Heart left ventricle (tissue), 16 donors: ENCODE results near the gene TDP2. TPM values are rescaled to one million over a fixed set of nuclear protein-coding genes. Genes with fewer than 3 reads are reported as not detected.

ENCODE experiments used
- ATAC-seq, 4 donors: fragments of 200-7000 bp; cut with Tn5 transposase; one replicate each; pipeline ENCODE4 v1.9.1; 2020 to 2022; ENCODE audit warnings: moderate library complexity in 4 of 4, mild to moderate bottlenecking in 3 of 4, moderate number of reproducible peaks in 1 of 4
- DNase-seq, 5 donors: peaks; one replicate each; pipeline ENCODE4 v3.0.0-alpha.2; 2020
- H3K27ac ChIP-seq, 12 donors: fragments of 200-600 bp; sonication (generic) in 4 of 12; one replicate each; pipeline versions ENCODE4 v1.5.0 to v1.8.0; 2016 to 2022; ENCODE audit warnings: mild to moderate bottlenecking in 2 of 12
- H3K27me3 ChIP-seq, 9 donors: fragments of 200-600 bp; sonication (generic) in 2 of 9; one replicate each; pipeline versions ENCODE4 v1.5.1 to v1.8.0; 2016 to 2022; ENCODE audit warnings: mild to moderate bottlenecking in 3 of 9
- H3K36me3 ChIP-seq, 9 donors: fragments of 200-600 bp; sonication (generic) in 2 of 9; one replicate each; pipeline versions ENCODE4 v1.5.0 to v1.8.0; 2018 to 2022; ENCODE audit warnings: mild to moderate bottlenecking in 2 of 9
- H3K4me1 ChIP-seq, 12 donors: fragments of 200-600 bp; sonication (generic) in 4 of 12; one replicate each; pipeline versions ENCODE4 v1.5.0 to v1.8.0; 2016 to 2022; ENCODE audit warnings: mild to moderate bottlenecking in 3 of 12
- H3K4me3 ChIP-seq, 12 donors: fragments of 200-600 bp; sonication (generic) in 4 of 12; one replicate each; pipeline versions ENCODE4 v1.5.0 to v1.8.0; 2017 to 2022; ENCODE audit warnings: mild to moderate bottlenecking in 9 of 12, moderate library complexity in 4 of 12
- H3K9me3 ChIP-seq, 12 donors: fragments of 200-600 bp; sonication (generic) in 4 of 12; one replicate each; pipeline versions ENCODE4 v1.5.0 to v1.8.0; 2016 to 2022; ENCODE audit warnings: mild to moderate bottlenecking in 1 of 12
- CTCF ChIP-seq, 12 donors: fragments of 200-600 bp; sonication (generic) in 4 of 12; IDR thresholded peaks; one replicate each; pipeline versions ENCODE4 v1.5.0 to v1.8.0; 2018 to 2022; ENCODE audit warnings: antibody characterized with exemption in 12 of 12, mild to moderate bottlenecking in 5 of 12
- POLR2A ChIP-seq, 2 donors: fragments of 450-650 bp; IDR thresholded peaks; one replicate each; pipeline ENCODE4 v1.6.1; 2017; ENCODE audit warnings: antibody characterized with exemption in 2 of 2, mild to moderate bottlenecking in 2 of 2, moderate library complexity in 2 of 2
- WGBS, 4 donors: extraction: QIAGEN DNeasy Blood & Tissue Kit in 2 of 4; methylation state at CpG; one replicate each; pipeline versions ENCODE4 v1.1.5 to v1.1.7; 2013 to 2018; 5-methylcytosine and 5-hydroxymethylcytosine counted together
- intact Hi-C, 10 donors: fragments of 100-400 bp; cut with DNase I; formaldehyde crosslinking; loops; one replicate each; pipeline versions ENCODE4 v1.11.1 to v1.14.2; 2022
- polyA plus RNA-seq, 2 donors: library from polyadenylated mRNA; stranded (reverse); fragments of 200-250 nt; gene quantifications; one replicate each; pipeline ENCODE4 v1.2.3, GENCODE V29; 2013
- total RNA-seq, 9 donors: library from RNA; depleted of rRNA in 2 of 9; stranded (reverse); fragments of >200 nt in 2 of 9; fragmentation: NEBNext Ultra II Directional in 3 of 9; extraction: Animal tissue kit (Norgen Biotek cat#: 25700) in 3 of 9; gene quantifications; one replicate each; pipeline versions ENCODE4 v1.1.0 to v1.2.4, GENCODE V29; 2016 to 2023
- donor health status: ischemic (EF 13 %, LVEDD 7.1; RV severe dilation, severe dysfunction).
- donor health status: healthy with polysubstance abuse.
- donor health status: DM: no; HTN: yes; CAD: no.
- donor health status: DM: no; HTN: no; CAD: no.
- donor health status: ischemic (EF 25% LVEDD 6.9; RV normal size, moderate dysfunction).
- donor health status: ischemic (EF 25% LVEDD 5.7; RV mildly dilated, moderate dysfunction).
- donor health status: healthy.
- donor health status: DM: yes; HTN: yes; CAD: no.
- donor health status: ischemic (EF 35%, LVEDD 5.7; RV mildly dilated, moderate dysfunction).
- donor health status: nonischemic (EF 11% LVEDD 7.7; RV severe dilation, severe dysfunction).
- donor health status: DM: yes; HTN: yes; CAD: no.
- donor health status: PGD.
- donor health status: ischemic (EF 29% LVEDD 5.4; RV normal size, mild dysfunction).
- donor health status: nonischemic (EF 23%, LVEDD 6.1; RV moderate dilation, normal function).

TDP2 gene
- total and polyA plus RNA-seq, 11 donors, result 14.0 to 35.8 (median 25.1) TPM

DNA sequence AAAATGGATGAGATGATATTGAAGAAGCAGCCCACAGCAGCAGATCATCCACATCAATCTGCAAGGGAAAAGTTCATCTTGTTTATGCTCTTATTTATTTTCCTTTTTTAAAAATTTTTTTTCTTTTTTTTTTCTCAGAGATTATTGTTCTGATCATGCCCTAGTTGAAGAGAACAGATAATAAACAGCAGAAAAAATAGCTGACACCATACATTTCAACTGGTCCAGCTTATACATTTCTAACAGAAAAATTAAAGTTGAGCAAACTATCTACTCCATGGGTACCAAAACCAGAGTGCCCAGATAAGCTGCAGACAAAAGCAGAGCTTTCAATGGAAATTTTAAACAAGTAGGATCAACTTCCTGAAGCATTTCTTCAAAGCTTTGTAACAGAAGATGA, 30.0 kb downstream of the TDP2 start:
- ATAC-seq, result no peak
- no peak for DNase-seq
- Histone ChIP-seq H3K36me3 (no peaks in the 10 kb centered on the region), H3K27ac (no peak overlapping the region), H3K27me3 (peaks cover 0 to 8% (median 0%) of the 10 kb centered on the region in 9 donors), H3K9me3 (peaks cover 0 to 24% (median 0%) of the 10 kb centered on the region in 12 donors), H3K4me1 (peaks cover 0 to under 1% (median 0%) of the 10 kb centered on the region in 12 donors), H3K4me3 (no peak overlapping the region)
- intact Hi-C loops, result no loop called here
- TF ChIP-seq POLR2A (IDR thresholded peaks at IDR 0.05) (no peak), CTCF (IDR thresholded peaks at IDR 0.05) (no peak)

GRCh38 chr6:24632573-24632972, 34.1 kb downstream of the TDP2 start:
- intact Hi-C loops, result no loop called here
- Histone ChIP-seq H3K9me3 (peaks cover 0 to 21% (median 0%) of the 10 kb centered on the region in 12 donors), H3K4me3 (no peak overlapping the region), H3K27me3 (peaks cover 0 to 8% (median 0%) of the 10 kb centered on the region in 9 donors), H3K27ac (no peak overlapping the region), H3K4me1 (peaks cover 0 to 9% (median 0%) of the 10 kb centered on the region in 12 donors), H3K36me3 (no peaks in the 10 kb centered on the region)
- no peak for TF ChIP-seq POLR2A (IDR thresholded peaks at IDR 0.05)
- TF ChIP-seq CTCF (IDR thresholded peaks at IDR 0.05), result no peak
- no peak for ATAC-seq
- DNase-seq, result no peak
- 31 to 43% (median 39%) methylated on average over 1 of the region's 1 CpG for WGBS, 4 donors

- H3K36me3 ChIP-seq, result no peaks in the 10 kb centered on the region
- WGBS, 4 donors, result 31 to 55% (median 44%) methylated on average over 5 of the region's 5 CpGs
- intact Hi-C loops, result no loop called here
- DNase-seq (no peak), ATAC-seq (no peak)
- no peak for TF ChIP-seq CTCF (IDR thresholded peaks at IDR 0.05)
- no peak for TF ChIP-seq POLR2A (IDR thresholded peaks at IDR 0.05)
- no peak overlapping the region for H3K27ac ChIP-seq
- H3K27me3 ChIP-seq, result peaks cover 0 to 4% (median 0%) of the 10 kb centered on the region in 9 donors
- H3K9me3 ChIP-seq, result peaks cover 0 to 14% (median 0%) of the 10 kb centered on the region in 12 donors
- H3K4me3 ChIP-seq, result no peak overlapping the region
- H3K4me1 ChIP-seq, result peaks cover 0 to 9% (median 0%) of the 10 kb centered on the region in 12 donors
Observed at GRCh38 chr6:24631671-24632070, 35.0 kb downstream of the TDP2 start.

DNA sequence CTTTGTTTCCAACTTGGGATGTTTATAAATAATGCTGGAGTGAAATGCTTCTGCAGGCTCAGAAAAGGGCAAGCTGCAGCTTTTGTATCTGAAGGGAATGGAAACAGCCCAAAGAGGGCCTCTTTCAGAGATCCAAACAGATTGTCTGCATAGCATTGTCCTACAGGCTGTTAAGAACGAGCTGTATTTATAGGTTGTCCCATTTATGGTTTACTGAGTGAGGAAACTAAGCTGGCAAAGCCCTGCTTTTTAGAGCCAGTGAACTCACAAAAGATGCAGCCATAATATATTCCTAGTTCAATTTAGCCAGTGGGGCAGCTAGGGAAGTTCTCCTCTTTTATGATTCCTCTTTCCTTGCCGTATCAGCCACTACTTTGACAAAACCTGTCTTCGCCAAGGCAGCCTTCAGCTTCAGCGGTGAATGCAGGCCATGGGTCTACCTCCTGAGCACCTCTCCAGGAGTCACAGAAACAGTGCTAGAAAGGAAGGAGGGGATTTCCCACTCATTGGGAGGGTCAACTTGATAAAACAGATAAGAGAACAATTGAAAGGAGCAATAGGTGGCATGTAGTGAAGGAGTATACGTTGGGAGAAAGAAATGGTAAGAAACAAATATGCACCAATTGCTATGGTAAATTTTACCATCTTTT, 35.7 kb downstream of the TDP2 start:
- Histone ChIP-seq H3K9me3 (peaks cover 0 to 9% (median 0%) of the 10 kb centered on the region in 12 donors), H3K4me1 (peaks cover 0 to 9% (median 0%) of the 10 kb centered on the region in 12 donors), H3K27me3 (peaks cover 0 to 4% (median 0%) of the 10 kb centered on the region in 9 donors), H3K27ac (no peak overlapping the region), H3K36me3 (no peaks in the 10 kb centered on the region), H3K4me3 (no peak overlapping the region)
- 38 to 49% (median 42%) methylated on average over 5 of the region's 5 CpGs for WGBS, 4 donors
- intact Hi-C loops, result no loop called here
- no peak for TF ChIP-seq POLR2A (IDR thresholded peaks at IDR 0.05)
- ATAC-seq (no peak), DNase-seq (no peak)
